Fibroblast of lung (primary cell): ENCODE measurements around the gene PHYHD1. TPM values are rescaled to one million over a fixed set of nuclear protein-coding genes. Genes with fewer than 3 reads are reported as not detected.

Source experiments
- DNase-seq, 2 donors: peaks; one replicate each; pipeline versions ENCODE4 v3.0.0 to v3.0.0-alpha.2; 2010; ENCODE audit warnings: low read depth in 2 of 2
- H2AFZ ChIP-seq: 2 replicates; pipeline ENCODE4 v1.5.1; 2012; ENCODE audit warnings: low read length, control low read depth, inconsistent platforms
- H3K27ac ChIP-seq: 2 replicates; pipeline ENCODE4 v1.5.1; 2011; ENCODE audit warnings: low read length, control low read depth; ENCODE audit not compliant: insufficient read depth
- H3K27me3 ChIP-seq: 2 replicates; pipeline ENCODE4 v1.5.1; 2011; ENCODE audit warnings: mild to moderate bottlenecking, low read length; ENCODE audit not compliant: control insufficient read depth, insufficient read depth
- H3K36me3 ChIP-seq: 2 replicates; pipeline ENCODE4 v1.5.1; 2011; ENCODE audit warnings: low read length; ENCODE audit not compliant: control insufficient read depth, insufficient read depth
- H3K4me1 ChIP-seq: 2 replicates; pipeline ENCODE4 v1.5.1; 2011; ENCODE audit warnings: low read length; ENCODE audit not compliant: control insufficient read depth, insufficient read depth; ENCODE audit errors: extremely low read depth
- H3K4me2 ChIP-seq: 2 replicates; pipeline ENCODE4 v1.5.1; 2011; ENCODE audit warnings: low read length, control low read depth; ENCODE audit not compliant: insufficient read depth; ENCODE audit errors: extremely low read depth
- H3K4me3 ChIP-seq, 4 experiments: fragments of 200-600 bp in 1 of 4; sonication (generic) in 1 of 4; replicated peaks in 1 of 4; 2 replicates each; pipeline ENCODE4 v1.5.1; 2011 to 2016; ENCODE audit warnings: low read length in 4 of 4, low read depth in 3 of 4, mild to moderate bottlenecking in 3 of 4, control low read depth in 2 of 4, inconsistent platforms in 1 of 4, mixed read lengths in 1 of 4; ENCODE audit not compliant: insufficient read depth in 1 of 4; ENCODE audit errors: control extremely low read depth in 1 of 4
- H3K79me2 ChIP-seq: 2 replicates; pipeline ENCODE4 v1.5.1; 2012; ENCODE audit warnings: mild to moderate bottlenecking, low read length, inconsistent platforms; ENCODE audit not compliant: control insufficient read depth, insufficient read depth
- H3K9ac ChIP-seq: 2 replicates; pipeline ENCODE4 v1.5.1; 2011; ENCODE audit warnings: mild to moderate bottlenecking, low read length, control low read depth; ENCODE audit not compliant: insufficient read depth
- H3K9me3 ChIP-seq: 2 replicates; pipeline ENCODE4 v1.5.1; 2012; ENCODE audit warnings: low read depth, low read length; ENCODE audit not compliant: control insufficient read depth, insufficient read depth
- H4K20me1 ChIP-seq: 2 replicates; pipeline ENCODE4 v1.5.1; 2011; ENCODE audit warnings: low read length; ENCODE audit not compliant: control insufficient read depth, insufficient read depth; ENCODE audit errors: extremely low read depth
- EZH2 ChIP-seq: IDR thresholded peaks from 2 replicates; pipeline ENCODE4 v1.5.1; 2012; ENCODE audit warnings: low read length, control low read depth, mild to moderate bottlenecking; ENCODE audit errors: missing control alignments
- polyA plus RNA-seq, 2 donors: library from polyadenylated mRNA; depleted of rRNA in 1 of 2; stranded (reverse) in 1 of 2; unstranded in 1 of 2; fragments of >200 nt; gene quantifications; 2 replicates each; pipeline ENCODE4 v1.2.1, GENCODE V29; 2011 to 2012; ENCODE audit warnings: missing spikeins in 1 of 2
- total RNA-seq: library from RNA; depleted of rRNA; stranded (reverse); fragments of >200 nt; gene quantifications from 2 replicates; pipeline ENCODE4 v1.2.1, GENCODE V29; 2014
- TF ChIP-seq, protein P1 (sequence below), 2 donors: IDR thresholded peaks in 1 of 2; conservative IDR thresholded peaks in 1 of 2; 1 replicate in 1 of 2; 2 replicates in 1 of 2; pipeline ENCODE4 v1.5.1; 2011 to 2012; ENCODE audit warnings: low read length in 2 of 2, control low read depth in 1 of 2, inconsistent platforms in 1 of 2, low read depth in 1 of 2, mild to moderate bottlenecking in 1 of 2

The PHYHD1 gene
- total and polyA plus RNA-seq, 2 donors (not counting 1 experiment from before 2014, with no cell fraction given): 17.7 to 20.0 TPM

DNA sequence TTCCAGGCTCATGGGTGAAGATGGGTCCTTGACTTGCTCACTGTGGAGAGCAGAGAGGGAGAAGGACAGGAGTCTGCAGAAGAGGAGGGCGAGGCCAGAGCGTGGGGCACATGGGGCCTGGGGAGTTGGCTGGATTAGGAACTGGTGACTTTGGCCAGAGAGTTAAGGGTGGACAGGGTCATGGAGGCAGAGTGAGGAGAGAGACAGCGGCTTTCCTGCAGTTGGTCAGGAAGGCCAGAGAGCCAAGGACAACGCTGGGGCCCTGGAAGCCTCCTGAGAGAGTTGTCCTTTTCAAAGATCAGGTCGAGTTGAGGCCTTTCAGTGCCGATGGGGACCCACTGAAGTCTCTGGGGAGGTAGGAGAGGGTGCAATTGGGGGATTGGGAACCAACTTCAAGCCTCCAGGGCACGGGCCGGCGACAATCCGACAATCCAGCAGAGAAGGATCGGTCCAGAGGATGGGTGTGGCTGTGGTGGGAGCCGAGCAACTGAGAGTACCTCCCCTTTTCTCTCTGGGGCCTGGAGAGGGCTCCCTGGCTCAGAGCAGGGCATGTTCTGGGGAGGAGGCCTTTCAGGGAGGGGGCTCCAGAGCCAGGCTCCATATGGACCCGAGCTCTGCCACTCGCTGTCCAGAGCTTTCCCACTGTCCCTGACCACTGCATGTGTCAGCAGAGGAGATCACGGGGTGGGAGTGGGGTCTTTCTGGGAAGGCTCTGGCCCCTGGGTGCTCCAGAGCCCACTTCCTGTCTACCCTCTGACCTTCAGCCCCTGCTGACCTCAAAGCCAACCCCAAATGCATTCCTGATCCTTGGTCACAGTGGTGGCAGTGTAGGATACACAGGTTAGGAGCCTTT, 7.5 kb upstream of the PHYHD1 start:
- H3K27ac ChIP-seq: peak overlapping the region; percentile 62
- TF ChIP-seq, protein P1, sequence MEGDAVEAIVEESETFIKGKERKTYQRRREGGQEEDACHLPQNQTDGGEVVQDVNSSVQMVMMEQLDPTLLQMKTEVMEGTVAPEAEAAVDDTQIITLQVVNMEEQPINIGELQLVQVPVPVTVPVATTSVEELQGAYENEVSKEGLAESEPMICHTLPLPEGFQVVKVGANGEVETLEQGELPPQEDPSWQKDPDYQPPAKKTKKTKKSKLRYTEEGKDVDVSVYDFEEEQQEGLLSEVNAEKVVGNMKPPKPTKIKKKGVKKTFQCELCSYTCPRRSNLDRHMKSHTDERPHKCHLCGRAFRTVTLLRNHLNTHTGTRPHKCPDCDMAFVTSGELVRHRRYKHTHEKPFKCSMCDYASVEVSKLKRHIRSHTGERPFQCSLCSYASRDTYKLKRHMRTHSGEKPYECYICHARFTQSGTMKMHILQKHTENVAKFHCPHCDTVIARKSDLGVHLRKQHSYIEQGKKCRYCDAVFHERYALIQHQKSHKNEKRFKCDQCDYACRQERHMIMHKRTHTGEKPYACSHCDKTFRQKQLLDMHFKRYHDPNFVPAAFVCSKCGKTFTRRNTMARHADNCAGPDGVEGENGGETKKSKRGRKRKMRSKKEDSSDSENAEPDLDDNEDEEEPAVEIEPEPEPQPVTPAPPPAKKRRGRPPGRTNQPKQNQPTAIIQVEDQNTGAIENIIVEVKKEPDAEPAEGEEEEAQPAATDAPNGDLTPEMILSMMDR (conservative IDR thresholded peaks at IDR 0.05 in 1 of 2, IDR thresholded peaks at IDR 0.05 in 1 of 2; ENCODE audit: low read depth in 1 of 2, low read length in 2 of 2): no peak
- TF ChIP-seq EZH2: no peak
- no peak overlapping the region for H3K4me2 ChIP-seq
- peaks cover 38% of the 10 kb centered on the region for H3K4me1 ChIP-seq
- no peak overlapping the region for H3K9ac ChIP-seq
- DNase-seq: no peak
- H3K9me3 ChIP-seq: no peaks in the 10 kb centered on the region
- H4K20me1 ChIP-seq: no peaks in the 10 kb centered on the region
- no peak overlapping the region for H2AFZ ChIP-seq
- peaks cover 31% of the 10 kb centered on the region for H3K36me3 ChIP-seq
- H3K4me3 ChIP-seq: no peak overlapping the region
- no peaks in the 10 kb centered on the region for H3K27me3 ChIP-seq
- peaks cover 46% of the 10 kb centered on the region for H3K79me2 ChIP-seq

DNA sequence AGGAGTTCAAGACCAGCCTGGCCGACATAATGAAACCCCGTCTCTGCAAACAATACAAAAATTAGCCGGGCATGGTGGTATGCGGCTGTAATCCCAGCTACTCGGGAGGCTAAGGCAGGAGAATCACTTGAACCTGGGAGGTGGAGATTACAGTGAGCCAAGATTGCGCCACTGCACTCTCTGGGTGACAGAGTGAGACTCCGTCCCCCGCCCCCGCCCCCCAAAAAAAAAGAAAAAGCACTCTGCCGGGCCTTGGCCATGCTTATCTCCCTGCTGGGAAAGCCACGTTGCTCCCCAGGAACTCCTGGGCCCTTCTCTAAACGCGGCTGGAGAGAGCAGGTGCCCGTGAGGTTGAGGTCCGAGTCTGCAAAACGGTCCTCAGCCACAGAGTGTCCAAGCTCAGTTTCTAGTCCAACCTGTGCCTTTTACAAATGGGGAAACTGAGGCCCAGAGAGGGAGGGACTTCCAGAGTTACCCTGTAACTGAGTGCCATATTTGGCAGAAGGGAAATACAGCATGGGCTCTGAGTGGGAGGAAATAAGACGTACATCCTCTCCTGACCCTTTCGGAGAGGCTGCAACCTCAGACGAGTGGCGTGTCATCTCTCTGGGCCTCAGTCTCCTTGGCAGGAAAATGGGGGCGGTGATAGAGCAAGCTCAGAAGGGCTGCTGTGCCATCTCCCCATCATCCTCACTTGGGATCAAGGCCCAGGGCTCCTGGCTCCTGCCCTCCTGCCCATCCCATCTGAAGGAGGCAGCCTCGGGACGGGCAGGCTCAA, 6.6 kb upstream of the PHYHD1 start:
- DNase-seq: no peak
- Histone ChIP-seq H3K4me1 (peaks cover 39% of the 10 kb centered on the region), H2AFZ (no peak overlapping the region), H4K20me1 (no peaks in the 10 kb centered on the region), H3K9me3 (no peaks in the 10 kb centered on the region), H3K9ac (no peak overlapping the region), H3K27me3 (no peaks in the 10 kb centered on the region), H3K79me2 (peaks cover 39% of the 10 kb centered on the region), H3K36me3 (peaks cover 22% of the 10 kb centered on the region), H3K4me2 (no peak overlapping the region), H3K27ac (no peak overlapping the region), H3K4me3 (no peak overlapping the region)
- TF ChIP-seq, protein P1 (conservative IDR thresholded peaks at IDR 0.05 in 1 of 2, IDR thresholded peaks at IDR 0.05 in 1 of 2; ENCODE audit: low read depth in 1 of 2, low read length in 2 of 2): no peak
- no peak for TF ChIP-seq EZH2

DNA sequence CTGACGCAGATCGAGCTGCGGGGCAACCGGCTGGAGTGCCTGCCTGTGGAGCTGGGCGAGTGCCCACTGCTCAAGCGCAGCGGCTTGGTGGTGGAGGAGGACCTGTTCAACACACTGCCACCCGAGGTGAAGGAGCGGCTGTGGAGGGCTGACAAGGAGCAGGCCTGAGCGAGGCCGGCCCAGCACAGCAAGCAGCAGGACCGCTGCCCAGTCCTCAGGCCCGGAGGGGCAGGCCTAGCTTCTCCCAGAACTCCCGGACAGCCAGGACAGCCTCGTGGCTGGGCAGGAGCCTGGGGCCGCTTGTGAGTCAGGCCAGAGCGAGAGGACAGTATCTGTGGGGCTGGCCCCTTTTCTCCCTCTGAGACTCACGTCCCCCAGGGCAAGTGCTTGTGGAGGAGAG, 4.6 kb upstream of the PHYHD1 start:
- Histone ChIP-seq H3K79me2 (peaks cover 30% of the 10 kb centered on the region), H2AFZ (no peak overlapping the region), H3K4me3 (no peak overlapping the region), H4K20me1 (no peaks in the 10 kb centered on the region), H3K9me3 (no peaks in the 10 kb centered on the region), H3K36me3 (peaks cover 18% of the 10 kb centered on the region), H3K27me3 (no peaks in the 10 kb centered on the region), H3K4me1 (peaks cover 42% of the 10 kb centered on the region), H3K27ac (no peak overlapping the region), H3K9ac (no peak overlapping the region), H3K4me2 (no peak overlapping the region)
- DNase-seq: no peak
- no peak for TF ChIP-seq EZH2
- TF ChIP-seq, protein P1 (conservative IDR thresholded peaks at IDR 0.05 in 1 of 2, IDR thresholded peaks at IDR 0.05 in 1 of 2; ENCODE audit: low read depth in 1 of 2, low read length in 2 of 2): no peak
